Mucosa of rectum (tissue), 2 donors: Measurements from ENCODE around the gene ST6GALNAC6.

Source experiments
- H3K27ac ChIP-seq, 2 donors: one replicate each; pipeline ENCODE4 v1.7.0; 2013; ENCODE audit warnings: inconsistent platforms in 2 of 2, low read depth in 2 of 2, low read length in 2 of 2
- H3K27me3 ChIP-seq, 2 donors: one replicate each; pipeline ENCODE4 v1.7.0; 2013; ENCODE audit warnings: low read length in 2 of 2; ENCODE audit not compliant: control insufficient read depth in 2 of 2, insufficient read depth in 2 of 2
- H3K36me3 ChIP-seq, 2 donors: one replicate each; pipeline ENCODE4 v1.7.0; 2013; ENCODE audit warnings: low read length in 2 of 2; ENCODE audit not compliant: control insufficient read depth in 2 of 2, insufficient read depth in 2 of 2
- H3K4me1 ChIP-seq, 2 donors: one replicate each; pipeline ENCODE4 v1.7.0; 2013; ENCODE audit warnings: low read length in 2 of 2, mild to moderate bottlenecking in 1 of 2; ENCODE audit not compliant: control insufficient read depth in 2 of 2, insufficient read depth in 2 of 2
- H3K4me3 ChIP-seq, 2 donors: one replicate each; pipeline ENCODE4 v1.7.0; 2013; ENCODE audit warnings: low read length in 2 of 2
- H3K9ac ChIP-seq, 2 donors: one replicate each; pipeline ENCODE4 v1.7.0; 2013; ENCODE audit warnings: low read length in 2 of 2, low read depth in 1 of 2, mild to moderate bottlenecking in 1 of 2
- H3K9me3 ChIP-seq, 2 donors: one replicate each; pipeline ENCODE4 v1.7.0; 2013; ENCODE audit warnings: low read length in 2 of 2; ENCODE audit not compliant: control insufficient read depth in 2 of 2
- donor health status: healthy.
- donor health status: Normal muscosa, but diverticular disease.

Gene ST6GALNAC6

DNA sequence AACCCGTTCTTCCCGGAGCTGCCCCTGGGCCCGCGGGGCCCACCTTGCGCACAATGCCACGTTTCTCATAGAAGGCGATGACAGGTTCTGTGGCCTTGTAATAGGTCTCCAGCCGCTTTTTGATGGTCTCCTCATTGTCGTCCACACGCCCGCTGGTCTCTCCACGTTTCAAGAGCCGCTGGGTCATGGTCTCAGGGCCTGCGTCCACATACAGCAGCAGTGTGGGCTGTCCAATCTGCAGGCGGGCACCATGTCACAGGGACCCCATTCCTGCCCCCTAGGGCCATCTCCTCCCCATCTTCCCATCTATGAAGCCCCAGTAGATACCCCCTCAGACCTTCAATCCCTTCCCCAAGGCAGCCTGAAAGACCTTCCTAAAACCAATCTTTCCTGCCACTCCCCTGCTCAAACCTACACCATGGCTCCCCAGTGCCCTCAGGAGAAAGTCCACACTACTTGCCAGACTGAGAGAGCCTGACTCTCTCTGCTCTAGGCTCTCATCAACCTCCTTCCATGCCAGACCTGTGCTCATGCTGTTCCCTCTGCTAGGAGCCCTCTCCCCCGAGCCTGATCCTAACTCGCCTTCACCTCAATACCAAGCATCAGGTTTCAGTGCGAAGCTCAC, 31.0 kb downstream of the ST6GALNAC6 start:
- Histone ChIP-seq H3K36me3 (peaks cover 14 to 43% of the 10 kb centered on the region in 2 donors), H3K4me1 (peaks cover 0 to 2% of the 10 kb centered on the region in 2 donors), H3K9ac (no peak overlapping the region), H3K4me3 (no peak overlapping the region), H3K27me3 (no peaks in the 10 kb centered on the region), H3K27ac (no peak overlapping the region), H3K9me3 (no peaks in the 10 kb centered on the region)

DNA sequence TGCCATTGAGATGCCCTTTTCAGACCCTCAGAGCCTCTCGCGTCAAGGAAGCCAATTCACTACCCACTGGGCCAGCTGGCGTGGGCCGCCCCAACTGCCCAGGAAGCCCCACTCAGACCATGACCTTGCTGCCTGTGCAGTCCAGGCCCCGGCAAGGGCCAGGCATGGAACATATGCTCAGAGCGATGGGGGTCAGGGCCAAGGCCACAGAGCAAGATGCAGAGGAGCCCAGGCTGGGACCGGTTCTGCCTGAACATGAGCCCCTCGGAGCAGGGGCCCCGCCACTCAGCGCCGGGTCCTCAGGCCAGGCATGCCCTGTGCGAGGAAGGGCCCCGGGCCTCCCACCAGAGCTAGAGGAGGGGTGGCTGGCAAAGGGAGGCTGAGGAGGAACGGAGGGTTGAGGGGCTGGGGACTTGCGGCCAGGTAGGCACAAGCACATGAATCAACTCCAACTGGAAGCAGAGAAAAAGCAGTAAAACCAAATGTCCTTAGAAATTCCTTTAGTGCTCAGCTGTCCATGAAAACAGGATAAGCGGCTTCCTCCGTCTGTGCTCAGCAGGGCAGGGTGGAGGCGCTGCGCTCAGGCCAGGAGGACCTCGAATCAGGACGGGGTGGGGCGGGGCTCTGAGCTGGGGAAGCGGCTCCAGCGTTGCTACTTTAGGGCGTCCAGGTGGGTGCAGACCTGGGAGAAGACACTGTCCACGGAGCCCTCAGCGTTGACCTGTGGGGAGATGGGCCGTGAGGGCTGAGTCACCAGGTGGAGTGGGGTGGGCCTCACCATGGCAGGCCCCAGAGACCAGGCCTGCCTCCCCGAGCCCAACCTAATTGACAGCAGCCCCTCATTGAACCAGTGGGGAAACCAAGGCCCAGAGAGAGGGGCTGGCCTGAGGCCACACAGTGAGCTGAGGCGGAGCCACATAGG, 31.8 kb downstream of the ST6GALNAC6 start:
- Histone ChIP-seq H3K27me3 (no peaks in the 10 kb centered on the region), H3K4me3 (no peak overlapping the region), H3K9me3 (no peaks in the 10 kb centered on the region), H3K9ac (no peak overlapping the region), H3K4me1 (peaks cover 0 to 3% of the 10 kb centered on the region in 2 donors), H3K27ac (no peak overlapping the region), H3K36me3 (peaks cover 13 to 43% of the 10 kb centered on the region in 2 donors)

GRCh38 chr9:127866535-127866934, 32.9 kb downstream of the ST6GALNAC6 start:
- Histone ChIP-seq H3K4me1 (peaks cover 5 to 13% of the 10 kb centered on the region in 2 donors), H3K9ac (no peak overlapping the region), H3K27ac (no peak overlapping the region), H3K36me3 (peaks cover 7 to 33% of the 10 kb centered on the region in 2 donors), H3K27me3 (no peaks in the 10 kb centered on the region), H3K9me3 (no peaks in the 10 kb centered on the region), H3K4me3 (no peak overlapping the region)

DNA sequence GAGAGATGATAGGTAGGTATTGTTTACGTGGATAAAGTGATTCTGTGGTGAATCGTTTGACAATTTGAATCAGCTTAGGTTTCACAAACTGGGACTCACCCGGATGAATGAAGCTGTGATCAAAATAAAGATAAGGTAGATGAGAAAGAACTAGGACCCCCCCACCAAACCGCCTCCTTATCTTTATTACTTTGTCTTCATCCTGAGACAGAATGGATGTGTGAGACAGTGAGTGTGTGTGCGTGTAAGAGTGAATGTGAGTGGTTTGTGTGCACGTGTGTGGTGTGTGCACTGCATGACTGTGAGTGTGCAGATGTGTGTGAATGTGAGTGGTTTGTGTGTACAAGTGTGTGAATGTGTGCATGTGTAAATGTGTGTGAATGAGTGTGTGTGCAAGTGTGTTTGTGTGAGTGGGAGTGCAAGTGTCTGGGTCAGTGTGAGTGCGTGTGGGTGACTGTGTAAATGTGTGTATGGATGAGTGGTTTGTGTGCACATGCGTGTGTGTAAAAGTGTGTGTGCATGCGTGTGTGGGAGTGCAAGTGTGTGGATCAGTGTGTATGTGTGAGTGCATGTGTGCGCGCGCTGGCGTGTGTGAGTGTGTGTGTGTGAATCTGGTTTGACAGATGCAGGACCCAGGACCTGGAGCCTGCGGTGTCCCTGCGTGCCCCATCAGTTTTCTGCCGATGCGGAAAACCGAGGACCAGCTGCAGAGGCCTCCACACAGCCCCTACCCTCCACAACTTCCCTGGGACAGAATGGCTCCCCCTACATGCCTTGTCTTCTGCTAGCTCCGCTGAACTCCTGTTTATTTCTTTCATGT, 33.5 kb downstream of the ST6GALNAC6 start:
- H3K36me3 ChIP-seq, result peaks cover 4 to 27% of the 10 kb centered on the region in 2 donors
- no peak overlapping the region for H3K9ac ChIP-seq
- H3K9me3 ChIP-seq, result no peaks in the 10 kb centered on the region
- H3K4me3 ChIP-seq, result no peak overlapping the region
- no peak overlapping the region for H3K27ac ChIP-seq
- H3K4me1 ChIP-seq, result peaks cover 7 to 16% of the 10 kb centered on the region in 2 donors
- no peaks in the 10 kb centered on the region for H3K27me3 ChIP-seq

DNA sequence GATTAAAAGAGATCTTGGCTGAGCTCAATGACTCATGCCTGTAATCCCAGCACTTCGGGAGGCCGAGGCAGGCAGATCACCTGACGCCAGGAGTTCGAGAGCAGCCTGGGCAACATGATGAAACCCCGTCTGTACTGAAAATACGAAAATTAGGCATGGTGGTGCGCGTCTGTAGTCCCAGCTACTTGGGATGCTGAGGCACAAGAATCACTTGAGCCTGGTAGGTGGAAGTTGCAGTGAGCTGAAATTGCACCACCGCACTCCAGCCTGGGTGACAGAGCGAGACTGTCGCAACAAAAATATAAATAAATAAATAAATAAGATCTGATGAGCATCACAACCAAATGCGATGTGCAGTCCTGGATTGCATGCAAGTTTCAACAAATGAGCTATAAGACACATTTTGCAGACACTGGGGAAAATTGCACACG, 36.2 kb downstream of the ST6GALNAC6 start:
- Histone ChIP-seq H3K27ac (peak overlapping the region in 1 of 2 donors; percentile 84), H3K36me3 (peaks cover 0 to 12% of the 10 kb centered on the region in 2 donors), H3K4me3 (no peak overlapping the region), H3K27me3 (no peaks in the 10 kb centered on the region), H3K9ac (no peak overlapping the region), H3K9me3 (no peaks in the 10 kb centered on the region), H3K4me1 (peaks cover 15 to 21% of the 10 kb centered on the region in 2 donors)

DNA sequence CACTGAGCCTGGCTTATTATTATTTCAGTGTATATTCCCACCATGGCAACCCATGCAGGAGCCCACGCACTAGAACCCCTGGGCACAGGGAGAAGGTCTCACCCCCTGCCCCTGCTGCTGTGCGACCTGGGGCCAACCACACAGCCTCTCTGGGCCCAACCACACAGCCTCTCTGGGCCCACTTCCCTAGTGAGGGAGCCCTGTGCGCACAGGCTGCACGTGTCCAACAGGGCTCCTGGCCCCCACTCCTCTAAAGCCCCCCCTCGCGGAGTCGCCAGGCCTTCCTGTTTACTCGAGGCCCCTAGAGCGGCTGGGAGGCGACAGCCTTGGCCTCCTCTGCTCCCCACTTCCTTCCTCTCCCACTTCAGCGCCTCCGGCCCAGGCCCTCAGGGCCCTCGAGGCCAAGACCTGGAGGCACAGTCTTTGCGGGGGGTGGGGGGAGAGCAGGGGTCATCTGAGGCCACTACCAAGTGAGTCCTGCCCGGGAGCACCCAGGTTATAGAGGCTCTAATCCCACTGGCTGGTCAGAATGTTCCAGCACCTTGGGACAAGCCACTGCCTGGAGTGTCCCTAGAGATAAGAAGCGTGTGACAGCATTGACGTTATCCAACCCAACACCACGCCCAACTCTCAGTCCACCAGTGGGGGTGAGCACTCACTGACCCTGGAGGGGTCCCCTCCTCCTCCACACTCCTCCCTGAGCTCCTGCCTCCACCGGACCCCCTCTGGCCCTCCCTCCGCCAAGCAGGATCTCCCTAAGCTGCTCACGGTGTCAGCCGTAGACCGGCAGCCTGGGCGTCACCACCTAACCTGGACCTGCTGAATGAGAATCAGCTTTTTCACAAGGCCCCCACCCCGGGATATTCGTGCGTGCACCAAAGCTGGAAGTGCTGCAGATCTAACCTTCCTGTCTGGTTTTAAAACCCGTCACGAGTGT, 37.1 kb downstream of the ST6GALNAC6 start:
- Histone ChIP-seq H3K9ac (peak overlapping the region in 1 of 2 donors; percentile 11), H3K36me3 (peaks cover 0 to 6% of the 10 kb centered on the region in 2 donors)

GRCh38 chr9:127860779-127861178, 38.6 kb downstream of the ST6GALNAC6 start:
- H3K9me3 ChIP-seq, result no peaks in the 10 kb centered on the region
- H3K4me3 ChIP-seq, result no peak overlapping the region
- peaks cover 20 to 32% of the 10 kb centered on the region in 2 donors for H3K4me1 ChIP-seq
- peaks cover 0 to 3% of the 10 kb centered on the region in 2 donors for H3K36me3 ChIP-seq
- H3K27me3 ChIP-seq, result no peaks in the 10 kb centered on the region
- no peak overlapping the region for H3K9ac ChIP-seq
- no peak overlapping the region for H3K27ac ChIP-seq

More for the DNA sequence above, 37.1 kb downstream of the ST6GALNAC6 start:
- Histone ChIP-seq H3K4me3 (peak overlapping the region in 1 of 2 donors; percentile 20), H3K27ac (peak overlapping the region; percentile 66 to 84), H3K27me3 (no peaks in the 10 kb centered on the region), H3K9me3 (no peaks in the 10 kb centered on the region), H3K4me1 (peaks cover 20 to 28% of the 10 kb centered on the region in 2 donors)

DNA sequence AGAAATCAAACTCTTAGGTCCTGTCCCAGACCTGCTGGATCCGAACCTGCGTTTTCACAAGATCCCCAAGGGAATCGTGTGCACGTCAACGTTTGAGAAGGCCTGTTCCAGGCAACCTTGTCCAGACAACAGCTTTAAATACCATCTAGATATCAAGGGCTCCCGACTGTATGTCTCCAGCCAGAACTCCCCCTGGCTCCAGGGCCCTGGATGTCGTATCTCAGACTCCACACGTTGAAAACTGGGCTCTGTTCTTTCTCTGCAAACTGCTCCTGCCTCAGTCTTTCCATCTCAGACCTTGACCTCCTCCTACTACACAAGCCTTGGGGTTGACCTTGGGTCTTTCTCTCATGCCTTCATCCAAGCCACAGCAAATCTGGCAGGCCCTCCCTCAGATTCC, 39.1 kb downstream of the ST6GALNAC6 start:
- no peak overlapping the region for H3K9ac ChIP-seq
- H3K27ac ChIP-seq, result no peak overlapping the region
- H3K9me3 ChIP-seq, result no peaks in the 10 kb centered on the region
- no peaks in the 10 kb centered on the region for H3K27me3 ChIP-seq
- H3K4me3 ChIP-seq, result no peak overlapping the region
- peaks cover 0 to 3% of the 10 kb centered on the region in 2 donors for H3K36me3 ChIP-seq
- H3K4me1 ChIP-seq, result peaks cover 20 to 32% of the 10 kb centered on the region in 2 donors

GRCh38 chr9:127858041-127858512, 41.3 kb downstream of the ST6GALNAC6 start:
- Histone ChIP-seq H3K27me3 (no peaks in the 10 kb centered on the region), H3K4me1 (peaks cover 24 to 30% of the 10 kb centered on the region in 2 donors), H3K9ac (no peak overlapping the region), H3K36me3 (no peaks in the 10 kb centered on the region), H3K4me3 (no peak overlapping the region), H3K9me3 (no peaks in the 10 kb centered on the region), H3K27ac (peak overlapping the region in 1 of 2 donors; percentile 3)
